DND-41 (cell line): ENCODE results near the gene B3GLCT.

Experiments
- CTCF ChIP-seq: IDR thresholded peaks from 2 replicates; pipeline ENCODE4 v1.5.1; 2012; ENCODE audit warnings: borderline replicate concordance, low read length, moderate library complexity, mild to moderate bottlenecking; ENCODE audit not compliant: poor library complexity, severe bottlenecking; ENCODE audit errors: extremely low read depth
- EZH2 ChIP-seq: IDR thresholded peaks from 3 replicates; pipeline ENCODE4 v1.6.1; 2012; ENCODE audit warnings: borderline replicate concordance, low read depth, mild to moderate bottlenecking, moderate library complexity, low read length, inconsistent platforms; ENCODE audit not compliant: severe bottlenecking

- TF ChIP-seq EZH2, result no peak
- TF ChIP-seq CTCF, result no peak
Measured at GRCh38 chr13:31204592-31204991, 4.8 kb downstream of the B3GLCT start.
